ENCODE results near the gene ABHD12B. TPM values are rescaled to one million over a fixed set of nuclear protein-coding genes. Genes with fewer than 3 reads are reported as not detected.

Gene ABHD12B
- total RNA-seq, 1 donor from 2014 or later: 0.35 TPM

DNA sequence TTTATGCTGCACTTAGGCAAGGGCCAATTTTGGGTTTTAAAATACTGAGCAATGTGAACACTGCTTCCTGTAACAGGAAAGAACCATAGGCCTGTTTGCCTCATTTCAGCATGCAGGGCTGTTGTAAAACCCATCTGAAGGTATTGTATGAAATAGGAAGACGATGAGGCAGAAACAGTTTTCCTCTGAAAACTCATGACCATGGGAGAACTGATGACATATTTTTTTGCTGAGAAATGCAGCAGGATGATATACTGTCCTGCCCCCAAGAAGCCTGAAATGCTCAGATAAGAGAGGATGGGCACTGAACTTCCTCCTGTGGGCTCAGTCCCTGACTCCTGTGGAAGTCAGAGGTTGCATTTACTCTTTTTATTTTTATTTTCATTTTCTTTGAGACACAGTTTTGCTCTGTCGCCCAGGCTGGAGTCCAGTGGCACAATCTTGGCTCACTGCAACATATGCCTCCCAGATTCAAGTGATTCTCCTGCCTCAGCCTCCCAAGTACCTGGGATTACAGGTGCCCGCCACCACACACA, 55.1 kb downstream of the ABHD12B start:
- H3K27ac Mint-ChIP-seq (ENCODE audit: unreplicated experiment): no peak overlapping the region
- TF ChIP-seq, protein P1, sequence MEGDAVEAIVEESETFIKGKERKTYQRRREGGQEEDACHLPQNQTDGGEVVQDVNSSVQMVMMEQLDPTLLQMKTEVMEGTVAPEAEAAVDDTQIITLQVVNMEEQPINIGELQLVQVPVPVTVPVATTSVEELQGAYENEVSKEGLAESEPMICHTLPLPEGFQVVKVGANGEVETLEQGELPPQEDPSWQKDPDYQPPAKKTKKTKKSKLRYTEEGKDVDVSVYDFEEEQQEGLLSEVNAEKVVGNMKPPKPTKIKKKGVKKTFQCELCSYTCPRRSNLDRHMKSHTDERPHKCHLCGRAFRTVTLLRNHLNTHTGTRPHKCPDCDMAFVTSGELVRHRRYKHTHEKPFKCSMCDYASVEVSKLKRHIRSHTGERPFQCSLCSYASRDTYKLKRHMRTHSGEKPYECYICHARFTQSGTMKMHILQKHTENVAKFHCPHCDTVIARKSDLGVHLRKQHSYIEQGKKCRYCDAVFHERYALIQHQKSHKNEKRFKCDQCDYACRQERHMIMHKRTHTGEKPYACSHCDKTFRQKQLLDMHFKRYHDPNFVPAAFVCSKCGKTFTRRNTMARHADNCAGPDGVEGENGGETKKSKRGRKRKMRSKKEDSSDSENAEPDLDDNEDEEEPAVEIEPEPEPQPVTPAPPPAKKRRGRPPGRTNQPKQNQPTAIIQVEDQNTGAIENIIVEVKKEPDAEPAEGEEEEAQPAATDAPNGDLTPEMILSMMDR (conservative IDR thresholded peaks at IDR 0.05): no peak
- no peaks in the 10 kb centered on the region for H3K27me3 Mint-ChIP-seq (ENCODE audit: low read depth)
- DNase-seq (ENCODE audit: low read depth, low spot score): no peak
- peaks cover 2% of the 10 kb centered on the region for H3K36me3 Mint-ChIP-seq (ENCODE audit: low read depth)
- no peaks in the 10 kb centered on the region for H3K4me1 Mint-ChIP-seq
- H3K9me3 Mint-ChIP-seq: no peaks in the 10 kb centered on the region
- no peak overlapping the region for H3K4me3 Mint-ChIP-seq

DNA sequence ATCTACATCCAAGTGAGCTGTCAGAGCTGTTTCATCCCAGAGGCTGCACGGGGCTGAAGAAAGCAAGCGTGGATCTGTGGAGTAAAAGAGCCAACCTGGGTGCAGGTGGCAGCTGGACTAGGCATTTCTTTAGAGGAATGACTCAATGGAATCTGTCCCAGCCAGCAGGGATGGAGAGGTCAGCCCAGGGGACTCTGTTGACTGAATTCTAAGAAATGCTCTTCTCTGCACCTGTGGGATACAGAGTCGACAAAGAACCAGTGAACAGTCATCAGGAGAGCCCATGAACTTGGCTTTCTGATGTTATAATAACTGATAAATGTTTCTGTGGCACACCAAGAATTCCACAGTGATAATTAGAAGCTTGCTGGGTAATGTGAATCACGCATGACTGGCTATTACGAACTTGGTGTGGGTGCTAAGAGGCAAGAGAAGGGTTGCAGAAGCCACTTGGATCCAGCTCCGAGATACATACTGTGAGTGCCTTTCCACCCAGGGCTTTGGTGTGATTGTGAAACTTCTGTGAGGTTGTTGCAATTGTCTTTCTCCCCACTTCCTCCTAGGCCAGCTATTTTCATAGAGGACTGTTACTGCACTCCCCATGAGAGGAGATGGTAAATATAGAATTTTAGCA, 56.3 kb downstream of the ABHD12B start:
- no peaks in the 10 kb centered on the region for H3K9me3 Mint-ChIP-seq
- H3K36me3 Mint-ChIP-seq (ENCODE audit: low read depth): peaks cover 2% of the 10 kb centered on the region
- no peaks in the 10 kb centered on the region for H3K4me1 Mint-ChIP-seq
- DNase-seq (ENCODE audit: low read depth, low spot score): no peak
- no peak overlapping the region for H3K27ac Mint-ChIP-seq (ENCODE audit: unreplicated experiment)
- H3K27me3 Mint-ChIP-seq (ENCODE audit: low read depth): no peaks in the 10 kb centered on the region
- TF ChIP-seq, protein P1 (conservative IDR thresholded peaks at IDR 0.05): no peak
- H3K4me3 Mint-ChIP-seq: no peak overlapping the region

DNA sequence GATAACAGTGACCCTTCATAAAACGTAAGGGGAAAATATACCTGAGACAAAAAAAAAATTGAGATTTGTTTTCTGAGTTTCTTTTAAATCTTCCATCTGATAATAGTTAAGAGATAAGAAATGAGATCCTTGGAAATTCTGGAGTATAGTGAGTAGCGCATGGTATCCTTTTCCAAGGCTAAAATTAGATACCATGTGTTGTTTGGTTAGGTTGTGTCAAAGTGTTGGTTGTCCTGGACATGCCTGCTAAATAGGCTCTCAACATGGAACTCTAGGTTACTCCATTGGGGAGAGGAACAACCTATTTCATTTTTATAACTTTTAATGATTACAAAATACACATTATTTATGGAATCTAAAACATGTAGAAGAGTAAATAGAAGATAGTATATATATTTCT, 57.7 kb downstream of the ABHD12B start:
- H3K9me3 Mint-ChIP-seq: no peaks in the 10 kb centered on the region

DNA sequence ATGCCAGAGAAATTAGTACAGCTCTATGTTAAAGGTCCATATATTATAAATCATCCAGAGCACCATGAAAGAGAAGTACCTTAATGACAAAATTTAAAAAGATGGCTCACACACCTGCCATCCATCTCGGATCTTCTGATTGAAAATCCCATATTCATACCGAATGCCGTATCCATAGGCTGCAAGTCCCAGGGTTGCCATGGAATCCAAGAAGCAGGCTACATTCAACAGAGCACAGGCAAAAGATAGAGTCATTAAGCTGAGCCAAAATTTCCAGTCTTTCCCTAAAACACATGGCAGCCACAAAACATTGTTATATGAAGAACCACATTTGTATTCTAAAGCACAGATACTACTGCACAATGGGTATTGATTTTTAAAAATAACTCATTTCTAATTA, 59.7 kb downstream of the ABHD12B start:
- TF ChIP-seq, protein P1 (conservative IDR thresholded peaks at IDR 0.05): no peak
- Mint-ChIP-seq H3K4me1 (no peaks in the 10 kb centered on the region), H3K4me3 (no peak overlapping the region), H3K9me3 (no peaks in the 10 kb centered on the region), H3K27me3 (ENCODE audit: low read depth) (no peaks in the 10 kb centered on the region), H3K27ac (ENCODE audit: unreplicated experiment) (no peak overlapping the region), H3K36me3 (ENCODE audit: low read depth) (peaks cover 2% of the 10 kb centered on the region)
- no peak for DNase-seq (ENCODE audit: low read depth, low spot score)

More for the DNA sequence above, 57.7 kb downstream of the ABHD12B start:
- no peaks in the 10 kb centered on the region for H3K27me3 Mint-ChIP-seq (ENCODE audit: low read depth)
- H3K27ac Mint-ChIP-seq (ENCODE audit: unreplicated experiment): no peak overlapping the region
- H3K36me3 Mint-ChIP-seq (ENCODE audit: low read depth): peaks cover 2% of the 10 kb centered on the region
- no peak overlapping the region for H3K4me3 Mint-ChIP-seq
- no peak for DNase-seq (ENCODE audit: low read depth, low spot score)
- no peaks in the 10 kb centered on the region for H3K4me1 Mint-ChIP-seq
- TF ChIP-seq, protein P1 (conservative IDR thresholded peaks at IDR 0.05): no peak

DNA sequence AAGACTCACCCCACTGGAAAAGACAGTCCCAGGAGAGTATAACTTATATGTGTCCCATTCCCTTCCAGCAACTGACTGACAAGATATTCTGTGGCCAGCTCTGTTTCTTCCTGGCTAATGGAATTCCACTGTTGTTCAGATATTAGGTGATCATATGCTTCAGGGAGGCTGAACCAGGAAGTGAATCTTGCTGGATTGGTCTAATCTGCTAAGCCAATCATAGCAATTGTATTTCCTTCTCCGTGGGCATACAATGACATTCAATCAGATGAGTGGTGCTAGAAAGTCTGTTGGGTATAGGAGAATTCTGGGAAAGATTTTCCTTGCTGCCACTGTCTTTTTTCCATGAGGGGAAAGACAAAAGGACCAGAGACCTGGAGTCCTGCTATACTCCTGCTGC, 60.3 kb downstream of the ABHD12B start:
- H3K4me3 Mint-ChIP-seq: no peak overlapping the region
- TF ChIP-seq, protein P1 (conservative IDR thresholded peaks at IDR 0.05): no peak
- no peaks in the 10 kb centered on the region for H3K27me3 Mint-ChIP-seq (ENCODE audit: low read depth)
- DNase-seq (ENCODE audit: low read depth, low spot score): no peak
- H3K9me3 Mint-ChIP-seq: no peaks in the 10 kb centered on the region
- no peak overlapping the region for H3K27ac Mint-ChIP-seq (ENCODE audit: unreplicated experiment)
- H3K36me3 Mint-ChIP-seq (ENCODE audit: low read depth): peaks cover 2% of the 10 kb centered on the region
- no peaks in the 10 kb centered on the region for H3K4me1 Mint-ChIP-seq
